ENCODE measurements around the gene PRKCA.

The PRKCA gene

GRCh38 chr17:66420961-66421371 lies 118.6 kb downstream of the PRKCA start:
- no peak for DNase-seq

- DNase-seq, result no peak
Measured at GRCh38 chr17:66422186-66422585, 119.8 kb downstream of the PRKCA start.

- no peak for DNase-seq
Measured at GRCh38 chr17:66423056-66423955, 120.9 kb downstream of the PRKCA start.

- DNase-seq, result no peak
Measured at GRCh38 chr17:66425756-66426396, 123.5 kb downstream of the PRKCA start.

- DNase-seq, result peak; percentile 12
Measured at GRCh38 chr17:66426397-66427033, 124.1 kb downstream of the PRKCA start.

- no peak for DNase-seq
Measured at GRCh38 chr17:66427134-66427533, 124.7 kb downstream of the PRKCA start.

GRCh38 chr17:66429680-66430079 lies 127.3 kb downstream of the PRKCA start:
- no peak for DNase-seq

- no peak for DNase-seq
Measured at GRCh38 chr17:66430846-66431795, 128.7 kb downstream of the PRKCA start.

GRCh38 chr17:66431910-66432309 lies 129.5 kb downstream of the PRKCA start:
- no peak for DNase-seq

GRCh38 chr17:66432411-66432957 lies 130.1 kb downstream of the PRKCA start:
- DNase-seq, result no peak

GRCh38 chr17:66432996-66433551 lies 130.7 kb downstream of the PRKCA start:
- DNase-seq, result no peak

- DNase-seq, result no peak
Measured at GRCh38 chr17:66435182-66435581, 132.8 kb downstream of the PRKCA start.

- DNase-seq, result no peak
Measured at GRCh38 chr17:66436631-66437030, 134.2 kb downstream of the PRKCA start.

GRCh38 chr17:66437476-66438026 lies 135.1 kb downstream of the PRKCA start:
- no peak for DNase-seq

- no peak for DNase-seq
Measured at GRCh38 chr17:66438101-66438500, 135.7 kb downstream of the PRKCA start.

GRCh38 chr17:66441101-66441661 lies 138.8 kb downstream of the PRKCA start:
- DNase-seq, result no peak

GRCh38 chr17:66443166-66443565 lies 140.8 kb downstream of the PRKCA start:
- DNase-seq, result no peak

- DNase-seq, result no peak
Measured at GRCh38 chr17:66443606-66444005, 141.2 kb downstream of the PRKCA start.

- no peak for DNase-seq
Measured at GRCh38 chr17:66444031-66444430, 141.6 kb downstream of the PRKCA start.

GRCh38 chr17:66445229-66445628 lies 142.8 kb downstream of the PRKCA start:
- no peak for DNase-seq

GRCh38 chr17:66446419-66446818 lies 144.0 kb downstream of the PRKCA start:
- DNase-seq, result no peak
